Skeletal muscle cell (primary cell): ENCODE measurements around the gene CTNNA3.

ENCODE experiments used
- DNase-seq: peaks from one replicate; pipeline ENCODE4 v3.0.0-alpha.2; 2010; ENCODE audit warnings: low read depth
- H3K4me3 ChIP-seq: 2 replicates; pipeline ENCODE4 v1.5.1; 2011; ENCODE audit warnings: low read depth, mild to moderate bottlenecking, control low read depth, low read length, moderate library complexity

Gene CTNNA3

DNA sequence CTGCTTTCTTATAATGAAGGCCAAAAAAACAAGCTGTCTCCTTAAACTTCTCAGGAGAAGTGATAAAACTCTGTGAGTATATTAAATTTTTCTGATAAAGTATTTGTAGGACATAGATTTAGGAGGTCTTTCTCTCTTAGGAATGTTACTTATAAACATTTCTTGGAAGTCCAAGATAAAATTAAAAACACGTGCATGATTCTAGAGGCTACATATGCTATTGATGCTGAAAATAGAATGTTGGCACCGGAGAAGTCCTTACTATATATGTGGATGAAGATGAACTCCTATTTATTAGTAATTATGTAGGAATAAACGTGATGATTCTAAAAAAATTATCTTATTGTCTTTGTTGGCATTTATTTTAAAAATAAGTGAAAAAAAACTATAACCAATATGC is 1011.4 kb downstream of the CTNNA3 start:
- H3K4me3 ChIP-seq, result no peak overlapping the region
- DNase-seq, result no peak

DNA sequence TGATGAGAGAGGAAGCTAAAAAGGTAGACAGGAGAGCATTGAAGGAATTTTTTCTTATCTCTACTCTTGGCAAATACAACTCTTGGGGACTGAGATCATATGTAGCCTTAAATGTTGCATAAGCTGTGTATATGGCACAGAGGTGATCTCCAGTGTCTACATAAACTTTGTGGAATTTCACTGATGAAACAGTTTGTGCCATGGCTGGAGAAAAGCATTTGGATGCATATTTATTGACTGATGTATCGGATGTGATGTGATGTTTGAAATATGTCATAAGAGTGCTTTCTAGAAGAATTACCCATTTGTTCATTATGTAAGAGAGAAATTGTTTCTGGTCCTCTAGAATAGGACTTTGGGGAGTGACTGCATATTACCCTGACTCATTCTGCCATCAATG is 1015.1 kb downstream of the CTNNA3 start:
- DNase-seq, result no peak

DNA sequence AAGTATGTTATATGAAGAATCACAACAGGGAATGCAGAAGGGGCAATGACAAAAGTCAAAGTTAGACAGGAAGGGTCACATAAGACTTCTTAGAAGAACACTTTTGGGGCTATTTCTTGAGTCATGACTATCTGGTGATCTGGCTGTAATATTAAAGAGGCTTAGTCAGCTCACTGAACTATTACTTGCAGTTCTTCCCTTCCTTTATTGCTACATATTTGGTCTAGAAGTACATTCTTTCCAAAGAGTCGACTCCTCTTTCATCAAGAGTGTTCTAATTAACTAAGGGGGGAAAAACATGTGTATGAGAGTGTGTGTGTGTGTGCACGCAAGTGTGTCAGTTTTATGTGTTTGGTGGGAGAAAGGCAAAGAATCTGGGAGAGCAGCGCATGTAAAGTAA is 1017.5 kb downstream of the CTNNA3 start:
- no peak for DNase-seq
- H3K4me3 ChIP-seq, result no peak overlapping the region

More for the DNA sequence above, 1015.1 kb downstream of the CTNNA3 start:
- no peak overlapping the region for H3K4me3 ChIP-seq

DNA sequence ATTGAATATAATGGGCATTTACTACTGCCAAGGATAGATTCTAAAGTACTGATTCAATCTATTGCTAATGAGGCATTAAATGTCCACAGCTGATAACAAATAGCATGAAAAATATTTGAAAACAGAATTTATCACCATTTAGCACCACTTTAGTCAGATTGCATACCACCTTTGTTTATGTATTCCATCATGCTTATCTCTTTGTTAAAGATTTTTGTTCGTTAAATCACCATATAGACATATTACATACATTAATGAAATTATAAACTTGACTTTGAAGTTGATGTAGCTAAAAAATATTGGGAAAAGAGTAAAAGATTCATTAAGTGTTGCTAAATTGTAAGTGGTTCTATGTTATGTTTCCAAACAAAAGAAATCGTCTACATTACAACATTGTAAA is 1022.9 kb downstream of the CTNNA3 start:
- H3K4me3 ChIP-seq, result no peak overlapping the region
- no peak for DNase-seq

DNA sequence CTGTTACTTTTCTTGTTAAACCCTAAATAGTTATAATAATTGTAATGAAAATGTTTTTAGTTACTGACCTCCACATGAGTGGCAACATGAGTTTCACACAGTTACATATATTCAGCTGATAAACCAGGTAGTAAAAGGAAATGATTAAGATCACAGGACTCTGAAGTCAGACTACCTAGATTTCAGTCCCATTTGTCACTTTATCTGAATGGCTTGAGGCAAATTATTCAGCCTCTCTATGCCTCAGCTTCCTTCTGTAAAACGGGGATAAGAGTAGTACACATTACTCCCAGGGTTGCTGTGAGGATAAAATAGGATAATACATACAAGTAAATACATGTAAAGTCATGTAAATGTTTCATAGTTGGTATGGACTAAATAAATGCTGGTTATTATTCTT is 1024.4 kb downstream of the CTNNA3 start:
- no peak overlapping the region for H3K4me3 ChIP-seq
- no peak for DNase-seq

DNA sequence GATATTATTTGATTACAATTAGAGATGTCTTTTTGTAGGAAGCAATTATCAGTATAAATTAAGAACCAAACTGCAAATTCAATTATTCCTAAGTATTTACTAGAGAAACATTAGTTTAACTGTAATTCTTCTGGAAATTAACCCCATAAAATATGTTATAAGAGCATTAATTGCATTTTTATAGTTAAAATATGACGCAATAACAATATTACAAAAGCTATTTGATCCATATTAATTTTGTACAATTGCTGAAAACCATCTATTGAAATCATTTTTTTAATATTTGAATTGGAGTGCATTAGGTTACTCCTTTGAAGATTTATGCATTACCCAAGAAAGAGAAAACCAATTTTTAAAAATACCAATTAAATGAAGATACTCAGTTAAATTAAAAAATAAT is 1024.9 kb downstream of the CTNNA3 start:
- DNase-seq, result no peak
- H3K4me3 ChIP-seq, result no peak overlapping the region

DNA sequence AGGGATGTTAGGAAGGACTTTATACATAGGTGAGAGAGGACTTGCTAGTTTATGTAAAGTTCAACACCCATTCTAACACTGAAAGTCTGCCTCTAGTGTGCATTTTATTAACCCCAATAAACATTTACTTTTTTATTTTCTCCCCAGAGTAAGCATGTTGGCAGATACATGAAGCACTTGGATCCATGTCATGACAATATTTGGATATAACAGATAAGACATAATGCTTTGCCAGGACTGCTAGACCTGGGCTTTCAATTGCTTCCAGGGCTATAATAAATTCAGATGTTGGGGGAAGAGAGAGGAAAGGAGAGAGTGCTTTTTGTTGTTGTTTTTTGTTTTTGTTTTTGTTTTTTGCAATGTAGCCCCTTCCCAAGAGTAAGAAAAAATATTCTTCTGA is 1039.5 kb downstream of the CTNNA3 start:
- no peak for DNase-seq
- H3K4me3 ChIP-seq, result no peak overlapping the region

DNA sequence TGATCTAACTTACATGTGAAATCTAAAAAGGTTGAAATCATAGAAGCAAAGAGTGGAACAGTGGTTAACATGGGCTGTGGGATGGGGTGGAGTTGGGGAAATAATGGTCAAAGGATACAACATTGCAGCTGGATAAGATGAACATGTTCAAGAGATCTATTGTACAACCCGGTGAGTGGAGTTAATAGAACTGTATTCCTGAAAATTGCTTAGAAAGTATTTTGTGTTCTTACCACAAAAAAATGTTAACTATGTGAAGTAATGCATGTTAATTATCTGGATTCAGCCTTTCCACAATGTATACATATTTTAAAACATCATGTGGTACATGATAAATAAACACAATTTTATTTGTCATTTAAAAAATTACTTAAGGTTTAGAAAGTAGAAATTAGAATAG is 1041.1 kb downstream of the CTNNA3 start:
- no peak for DNase-seq
- no peak overlapping the region for H3K4me3 ChIP-seq

DNA sequence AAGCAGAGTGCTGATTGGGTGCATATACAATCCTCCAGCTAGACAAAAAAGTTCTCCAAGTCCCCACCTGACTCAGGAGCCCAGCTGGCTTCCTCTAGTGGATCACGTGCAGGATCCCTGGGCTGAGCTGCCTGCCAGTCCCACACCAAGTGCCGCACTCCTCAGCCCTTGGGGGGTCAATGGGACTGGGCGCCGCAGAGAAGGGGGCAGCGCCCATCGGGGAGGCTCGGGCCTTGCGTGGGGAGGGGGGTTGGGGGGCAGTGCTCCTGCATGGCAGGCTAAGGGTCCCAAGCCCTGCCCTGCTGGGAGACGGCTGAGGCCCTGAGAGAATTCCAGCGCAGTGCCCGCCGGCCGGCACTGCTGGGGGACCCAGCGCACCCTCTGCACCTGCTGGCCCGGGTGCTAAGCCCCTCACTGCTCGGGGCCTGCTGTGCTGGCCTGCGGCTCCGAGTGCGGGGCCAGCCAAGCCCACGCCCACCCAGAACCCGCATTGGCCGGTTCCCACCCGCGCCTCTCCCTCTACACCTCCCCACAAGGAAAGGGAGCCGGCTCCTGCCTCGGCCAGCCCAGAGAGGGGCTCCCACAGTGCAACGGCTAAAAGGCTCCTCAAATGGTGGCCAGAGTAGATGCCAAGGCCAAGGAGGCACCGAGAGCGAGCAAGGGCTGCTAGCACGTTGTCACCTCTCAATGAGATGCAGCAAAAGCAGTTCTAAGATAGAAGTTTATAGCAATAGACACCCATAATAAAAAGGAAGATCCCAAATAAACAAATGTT is 1044.5 kb downstream of the CTNNA3 start:
- no peak for DNase-seq
- H3K4me3 ChIP-seq, result no peak overlapping the region

DNA sequence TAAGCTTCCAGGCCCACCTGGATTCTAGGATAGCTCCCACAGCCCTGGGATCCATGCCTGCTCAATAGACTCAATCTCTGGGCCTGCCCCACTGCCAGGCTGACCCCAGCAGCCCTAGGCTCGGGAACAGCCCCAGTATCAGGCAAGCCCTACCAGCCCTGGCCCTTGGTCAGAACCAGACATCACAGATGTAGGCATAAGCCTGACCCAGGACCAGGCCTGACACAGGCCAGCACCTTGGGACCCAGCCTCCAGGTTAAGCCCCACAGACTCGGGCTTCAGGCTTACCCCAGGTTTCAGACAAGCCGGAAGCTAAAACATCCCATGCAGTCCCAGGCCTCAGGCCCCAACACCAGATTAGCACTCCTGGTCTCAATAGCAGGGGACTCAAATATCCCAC is 1046.4 kb downstream of the CTNNA3 start:
- no peak overlapping the region for H3K4me3 ChIP-seq
- no peak for DNase-seq

DNA sequence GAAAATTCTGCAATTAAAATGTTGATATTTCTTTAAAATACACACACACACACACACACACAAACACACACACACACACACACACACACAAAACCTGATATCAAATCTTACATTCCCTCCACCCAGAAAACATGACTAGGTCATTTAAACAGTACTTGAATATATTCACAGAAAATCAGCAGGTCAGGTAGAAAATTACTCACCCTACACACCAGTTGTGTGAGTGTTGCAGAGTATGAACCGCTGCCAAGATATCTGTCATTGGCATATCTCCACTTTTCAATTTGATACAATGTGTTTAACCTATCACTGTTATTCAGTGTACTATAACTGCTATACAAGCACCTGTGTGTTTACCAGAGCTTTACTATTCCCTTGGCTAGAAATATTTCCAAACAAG is 1053.8 kb downstream of the CTNNA3 start:
- DNase-seq, result no peak
- H3K4me3 ChIP-seq, result no peak overlapping the region

DNA sequence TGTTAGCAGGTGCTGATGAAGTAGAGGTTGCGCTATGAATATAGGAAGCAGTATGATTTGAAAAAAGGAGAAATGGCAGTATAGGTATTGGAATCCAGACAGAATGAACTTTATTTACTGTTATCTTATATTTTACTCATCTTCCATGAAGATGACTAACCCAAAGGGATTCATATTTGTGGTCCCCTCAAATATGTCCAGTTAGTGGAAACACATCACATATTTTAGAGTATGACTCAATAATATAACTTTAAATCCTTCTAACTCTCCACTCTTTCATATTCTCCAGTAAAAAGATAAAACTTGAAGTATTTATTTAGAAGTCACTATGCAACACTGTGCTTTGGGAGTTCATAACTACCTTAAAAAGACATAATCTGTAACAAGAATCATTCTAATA is 1056.6 kb downstream of the CTNNA3 start:
- no peak overlapping the region for H3K4me3 ChIP-seq
- DNase-seq, result no peak

DNA sequence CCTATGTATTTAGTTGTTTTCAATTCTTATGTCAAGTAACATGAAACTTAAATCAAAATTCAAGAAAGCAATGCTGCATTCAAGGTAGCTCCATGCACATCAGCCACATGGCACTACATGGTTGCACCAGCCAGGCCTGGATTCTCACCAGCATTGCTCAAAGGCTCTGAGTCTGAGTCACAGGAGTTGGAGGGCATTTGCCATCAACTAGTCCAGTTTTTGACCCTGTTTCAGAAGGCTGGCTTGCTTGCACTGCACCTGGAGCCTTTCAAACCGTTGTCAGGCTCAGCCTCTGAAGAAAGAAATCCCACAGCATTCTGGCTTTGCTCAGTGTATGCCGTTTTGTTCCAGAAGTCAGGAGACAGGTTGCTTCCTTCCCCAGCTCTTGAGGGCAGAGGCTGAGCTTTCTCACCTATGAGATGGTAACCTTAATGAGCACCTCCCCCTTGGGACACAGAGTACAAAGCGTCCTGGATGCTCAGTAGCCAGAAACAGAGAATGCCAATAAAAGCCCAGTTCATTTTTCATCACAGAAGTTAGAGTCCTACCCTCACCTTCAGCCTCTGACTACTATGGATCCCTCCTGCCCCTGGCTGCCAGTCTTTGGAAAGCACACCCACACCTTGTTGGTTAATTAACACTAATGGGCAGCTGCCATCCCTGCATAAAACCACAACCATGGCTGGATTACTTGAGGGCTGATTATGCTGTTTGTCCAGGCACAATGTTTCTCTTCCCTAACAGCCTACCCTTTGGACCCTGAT is 1058.5 kb downstream of the CTNNA3 start:
- no peak for DNase-seq
- H3K4me3 ChIP-seq, result no peak overlapping the region

DNA sequence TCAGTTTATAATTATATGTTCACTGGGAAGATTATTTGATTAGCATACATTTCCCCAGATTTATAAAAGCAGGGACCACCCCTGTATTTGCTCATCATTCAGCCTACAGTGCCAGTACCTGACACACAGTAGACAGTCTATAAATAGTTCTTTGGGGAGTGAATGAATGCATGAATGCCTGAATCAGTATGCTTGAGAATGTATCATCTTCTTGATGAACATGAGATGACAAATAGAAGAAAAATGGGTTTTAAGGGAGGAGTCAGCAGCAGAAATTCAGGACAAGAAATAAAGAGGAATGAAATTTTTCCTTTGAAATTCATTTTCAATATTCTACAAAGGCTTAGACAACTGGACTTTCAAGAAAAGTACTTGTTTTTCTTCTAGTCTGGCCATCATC is 1066.0 kb downstream of the CTNNA3 start:
- H3K4me3 ChIP-seq, result no peak overlapping the region
- peak; percentile 18 for DNase-seq

DNA sequence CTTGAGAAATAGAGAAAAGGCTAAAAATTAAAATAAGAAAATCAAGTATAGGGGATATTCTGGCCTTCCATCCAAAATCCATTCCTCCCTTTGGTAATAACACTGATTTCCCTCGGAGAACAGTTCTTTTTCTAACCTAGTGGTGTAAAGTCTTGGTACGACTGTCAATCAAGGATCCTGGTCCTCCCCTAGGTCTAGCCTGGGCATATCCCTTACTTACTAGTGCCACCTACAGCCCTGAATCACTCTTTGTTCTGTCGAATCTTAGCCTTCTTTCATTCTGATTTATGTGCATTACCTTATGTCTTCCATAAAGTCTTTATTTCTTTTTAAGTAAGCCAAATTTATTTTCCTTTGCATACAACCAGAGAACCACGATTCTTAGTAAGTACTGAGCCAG is 1068.8 kb downstream of the CTNNA3 start:
- no peak for DNase-seq
- H3K4me3 ChIP-seq, result no peak overlapping the region

DNA sequence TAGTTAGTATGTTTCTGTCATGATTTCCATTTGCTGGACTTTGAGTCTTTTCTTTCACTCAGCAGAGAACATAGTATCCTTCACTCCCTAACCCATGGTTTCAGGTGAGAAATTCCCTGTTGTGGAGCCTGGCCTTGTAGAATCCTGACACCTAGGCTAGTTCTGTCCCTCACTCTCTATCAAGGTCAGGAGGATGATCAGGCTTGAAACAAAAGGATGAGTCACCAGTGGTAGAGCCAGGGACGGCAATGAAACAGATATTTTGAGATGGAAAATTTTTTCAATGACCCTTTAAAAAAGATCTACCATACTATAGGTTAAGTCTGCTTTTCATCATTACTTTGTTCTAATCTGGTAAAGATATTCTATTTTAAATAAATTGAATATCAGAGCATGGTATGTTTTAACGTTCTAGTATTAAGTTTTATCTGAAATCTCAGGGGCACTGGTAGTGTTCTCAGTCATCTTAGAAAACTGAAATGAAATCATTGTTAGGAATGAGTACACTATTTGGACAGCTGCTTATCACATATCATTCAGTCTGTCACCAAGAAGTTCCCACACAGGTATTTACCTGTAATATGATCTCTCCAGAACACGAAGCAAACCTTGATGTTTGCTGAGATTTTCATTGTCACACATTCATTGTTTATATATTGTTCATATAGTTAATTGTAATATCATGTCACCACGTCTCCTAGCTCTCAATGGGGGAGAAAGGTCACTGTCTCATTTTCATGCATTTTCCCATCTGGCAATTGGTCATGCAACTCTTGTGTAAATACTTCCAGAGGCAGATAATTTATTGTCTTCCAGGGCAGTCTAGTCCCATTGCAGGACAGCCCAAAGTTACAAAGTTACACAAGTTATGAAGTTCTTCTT is 1070.0 kb downstream of the CTNNA3 start:
- DNase-seq, result no peak
- no peak overlapping the region for H3K4me3 ChIP-seq

DNA sequence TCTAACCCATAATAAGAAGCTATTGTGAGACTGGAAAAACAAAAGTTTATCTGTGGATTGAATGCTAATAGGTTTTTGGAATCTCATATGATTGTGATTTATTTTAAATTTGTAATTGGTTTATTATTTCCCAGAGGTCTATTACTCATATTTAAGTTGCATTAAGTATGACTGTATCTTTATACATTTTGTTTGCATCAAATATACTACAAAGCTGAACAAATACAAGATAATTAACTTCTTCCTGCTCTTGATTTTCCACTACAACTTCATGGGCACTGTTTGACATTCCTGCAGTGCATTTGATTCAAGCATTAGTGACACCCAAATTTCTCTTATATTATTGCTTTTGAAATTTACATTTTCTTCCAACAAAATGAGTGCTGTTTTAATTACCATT is 1073.9 kb downstream of the CTNNA3 start:
- DNase-seq, result no peak
- H3K4me3 ChIP-seq, result no peak overlapping the region

DNA sequence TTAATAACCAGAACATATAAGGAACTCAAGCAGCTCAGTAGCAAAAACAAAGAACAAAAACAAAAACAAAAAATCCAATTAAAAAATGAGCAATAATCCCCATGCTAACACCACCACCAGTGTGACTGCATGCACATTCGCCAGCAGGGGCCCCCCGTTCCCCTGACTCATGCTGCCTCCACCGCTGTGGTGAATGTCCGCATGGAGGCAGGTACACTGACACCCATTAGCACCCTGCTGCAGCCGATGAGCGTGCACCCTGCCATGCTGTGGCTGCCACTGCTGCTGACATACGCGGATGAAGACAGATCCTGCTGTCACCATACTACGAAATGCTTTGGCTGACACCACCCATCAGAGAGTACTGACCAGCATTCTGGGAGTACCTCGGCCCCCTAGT is 1091.8 kb downstream of the CTNNA3 start:
- no peak for DNase-seq
- H3K4me3 ChIP-seq, result no peak overlapping the region

DNA sequence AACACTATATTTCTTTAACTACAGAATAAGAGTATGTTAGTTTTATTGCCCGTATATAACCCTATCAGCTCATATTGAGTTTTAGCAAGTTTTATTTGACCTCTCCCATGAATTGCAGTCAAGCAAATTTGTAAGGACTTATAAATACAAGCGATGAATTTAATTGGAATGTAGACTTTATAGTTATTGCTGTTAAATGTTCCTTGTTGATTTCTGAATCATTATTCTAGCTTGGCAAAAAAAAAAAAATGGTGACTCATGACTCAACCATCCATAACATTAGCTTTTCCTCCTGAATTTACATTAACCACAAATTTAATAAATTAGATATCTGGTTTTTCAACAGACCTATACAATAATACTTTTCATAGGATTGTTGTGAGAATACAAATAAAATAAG is 1104.1 kb downstream of the CTNNA3 start:
- DNase-seq, result peak; percentile 8
- no peak overlapping the region for H3K4me3 ChIP-seq

DNA sequence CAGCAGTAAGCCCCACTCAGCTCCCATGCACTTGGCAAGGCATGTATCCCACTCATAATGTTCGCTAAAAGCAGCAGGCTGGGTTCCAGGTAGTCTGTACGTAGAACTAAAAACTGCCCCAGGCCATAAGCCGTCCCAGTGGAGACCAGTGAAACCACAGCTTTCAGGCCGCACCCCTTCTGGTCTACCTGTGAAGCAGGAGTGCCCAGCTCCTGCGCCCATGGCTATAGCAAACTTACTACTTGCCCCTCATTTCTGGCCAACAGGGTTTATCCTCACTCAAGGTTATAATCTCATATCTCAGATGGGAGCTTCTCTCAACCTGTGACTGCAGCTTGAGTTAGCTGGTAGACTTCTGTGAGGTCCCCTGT is 1108.3 kb downstream of the CTNNA3 start:
- H3K4me3 ChIP-seq, result no peak overlapping the region
- no peak for DNase-seq
